ENCODE data around the gene SYCE1.

- TF ChIP-seq, protein P1, sequence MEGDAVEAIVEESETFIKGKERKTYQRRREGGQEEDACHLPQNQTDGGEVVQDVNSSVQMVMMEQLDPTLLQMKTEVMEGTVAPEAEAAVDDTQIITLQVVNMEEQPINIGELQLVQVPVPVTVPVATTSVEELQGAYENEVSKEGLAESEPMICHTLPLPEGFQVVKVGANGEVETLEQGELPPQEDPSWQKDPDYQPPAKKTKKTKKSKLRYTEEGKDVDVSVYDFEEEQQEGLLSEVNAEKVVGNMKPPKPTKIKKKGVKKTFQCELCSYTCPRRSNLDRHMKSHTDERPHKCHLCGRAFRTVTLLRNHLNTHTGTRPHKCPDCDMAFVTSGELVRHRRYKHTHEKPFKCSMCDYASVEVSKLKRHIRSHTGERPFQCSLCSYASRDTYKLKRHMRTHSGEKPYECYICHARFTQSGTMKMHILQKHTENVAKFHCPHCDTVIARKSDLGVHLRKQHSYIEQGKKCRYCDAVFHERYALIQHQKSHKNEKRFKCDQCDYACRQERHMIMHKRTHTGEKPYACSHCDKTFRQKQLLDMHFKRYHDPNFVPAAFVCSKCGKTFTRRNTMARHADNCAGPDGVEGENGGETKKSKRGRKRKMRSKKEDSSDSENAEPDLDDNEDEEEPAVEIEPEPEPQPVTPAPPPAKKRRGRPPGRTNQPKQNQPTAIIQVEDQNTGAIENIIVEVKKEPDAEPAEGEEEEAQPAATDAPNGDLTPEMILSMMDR (optimal IDR thresholded peaks at IDR 0.05 in 1 of 3, IDR thresholded peaks at IDR 0.05 in 1 of 3, conservative IDR thresholded peaks at IDR 0.05 in 1 of 3; ENCODE audit: extremely low read depth in 1 of 3, insufficient read depth in 2 of 3, low read length in 3 of 3): no peak
- no peak for TF ChIP-seq EZH2 (IDR thresholded peaks at IDR 0.05; ENCODE audit: low read length)
Observed at GRCh38 chr10:133590226-133590969, 25.0 kb upstream of the SYCE1 start.
